GM21360 (cell line): ENCODE results near the gene RNASEH2A.
A peak's percentile ranks its signal among the peaks of the same experiment; 100 is the strongest.

Source experiments
- ATAC-seq: cut with Tn5 transposase; IDR thresholded peaks from one replicate; pipeline ENCODE4 v1.9.1; 2021; ENCODE audit warnings: mild to moderate bottlenecking, moderate library complexity; ENCODE audit not compliant: unreplicated experiment

Gene RNASEH2A

DNA sequence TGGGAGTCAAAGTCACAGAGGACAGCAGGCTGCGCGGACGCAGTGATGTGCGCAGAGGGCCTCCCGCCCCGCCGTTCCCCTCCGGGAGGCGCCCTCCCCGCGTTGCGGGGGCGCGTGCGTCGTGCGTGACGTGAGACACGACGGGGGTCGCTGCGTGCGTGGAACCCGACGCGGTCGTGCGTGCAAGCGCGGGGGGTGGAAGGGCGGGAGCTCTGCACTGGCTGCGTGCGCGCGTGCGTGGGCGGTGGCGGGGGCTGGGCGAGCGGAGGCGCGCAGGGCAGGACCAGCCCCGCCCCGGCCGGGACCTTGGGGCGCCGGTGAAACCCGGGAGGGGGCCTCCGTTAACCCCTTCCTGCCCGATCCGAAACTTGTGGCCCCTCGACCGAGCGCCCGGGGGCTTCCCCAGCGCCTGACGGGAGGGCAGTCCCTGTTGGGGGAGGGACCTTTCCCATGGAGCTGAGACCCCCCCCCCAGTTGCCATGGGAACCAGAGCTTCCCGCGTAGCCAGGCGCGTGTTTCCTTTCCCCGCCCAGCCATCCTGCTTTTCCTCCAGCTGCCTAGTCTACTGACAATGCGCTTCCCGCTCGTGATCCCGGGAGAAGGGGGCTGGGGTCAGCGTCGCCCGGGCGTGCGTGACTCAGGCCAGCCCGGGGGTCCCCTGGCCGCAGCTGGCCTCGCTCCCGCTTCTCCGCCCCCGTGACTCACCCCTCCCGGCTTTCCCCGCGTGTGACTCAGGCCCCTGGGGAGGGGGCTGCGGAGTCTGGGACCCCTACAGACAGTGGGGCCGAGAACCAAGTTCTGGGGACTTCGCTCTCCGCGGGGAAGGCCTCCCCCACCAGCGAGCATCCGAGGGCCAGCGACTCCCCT is 23.7 kb upstream of the RNASEH2A start:
- no peak for ATAC-seq

DNA sequence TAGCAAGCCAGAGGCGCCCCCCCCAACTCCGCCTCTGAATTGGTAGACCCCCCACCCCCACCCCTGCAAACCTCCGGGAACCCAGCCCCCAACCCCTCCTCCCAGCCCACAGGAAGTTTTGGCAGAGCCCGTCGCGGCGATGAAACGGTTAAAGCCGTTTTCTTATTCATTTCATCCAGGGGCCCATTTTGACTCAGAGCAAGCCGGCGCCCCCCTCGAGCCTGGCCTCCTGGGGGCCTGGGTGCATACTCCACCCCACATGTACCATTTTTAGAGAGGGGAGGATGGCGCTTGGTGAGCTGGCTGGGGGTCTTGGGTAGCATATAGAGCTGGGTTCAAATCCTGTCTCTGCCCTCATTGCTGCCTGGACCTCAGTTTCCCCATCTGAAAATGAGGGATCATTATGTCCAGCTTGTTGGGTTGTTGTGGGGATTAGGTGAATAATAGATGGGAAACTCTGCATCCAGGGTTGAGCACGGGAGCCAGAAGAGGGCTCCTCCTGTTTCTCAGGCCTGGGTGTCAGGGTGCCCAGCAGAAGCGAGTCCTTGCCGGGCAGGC is 23.0 kb upstream of the RNASEH2A start:
- ATAC-seq: no peak

DNA sequence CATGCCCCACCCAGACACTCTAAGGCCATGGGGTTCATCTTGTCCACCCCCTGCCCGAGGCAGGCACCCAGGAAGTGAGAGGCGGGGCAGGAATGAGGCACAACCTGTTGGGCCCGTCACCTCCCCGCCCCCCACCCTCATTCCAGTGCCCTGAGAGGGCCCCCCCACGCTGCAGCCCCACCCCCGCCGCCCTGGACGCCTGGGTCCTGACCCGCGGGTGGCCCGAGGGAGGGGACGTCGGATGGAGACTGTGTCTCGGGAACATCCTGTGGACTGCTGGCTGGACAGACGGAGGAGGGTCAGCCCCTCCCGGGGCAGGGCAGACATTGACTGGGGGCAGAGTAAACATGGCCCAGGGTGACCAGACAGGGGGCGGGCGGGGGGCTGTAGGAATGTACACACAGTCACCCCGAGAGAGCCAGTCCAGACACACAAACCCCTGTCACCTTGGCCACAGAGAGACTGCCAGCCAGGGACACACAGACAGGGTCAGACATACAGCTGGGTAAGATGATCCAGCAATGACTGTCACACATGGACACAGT is 22.5 kb upstream of the RNASEH2A start:
- no peak for ATAC-seq

DNA sequence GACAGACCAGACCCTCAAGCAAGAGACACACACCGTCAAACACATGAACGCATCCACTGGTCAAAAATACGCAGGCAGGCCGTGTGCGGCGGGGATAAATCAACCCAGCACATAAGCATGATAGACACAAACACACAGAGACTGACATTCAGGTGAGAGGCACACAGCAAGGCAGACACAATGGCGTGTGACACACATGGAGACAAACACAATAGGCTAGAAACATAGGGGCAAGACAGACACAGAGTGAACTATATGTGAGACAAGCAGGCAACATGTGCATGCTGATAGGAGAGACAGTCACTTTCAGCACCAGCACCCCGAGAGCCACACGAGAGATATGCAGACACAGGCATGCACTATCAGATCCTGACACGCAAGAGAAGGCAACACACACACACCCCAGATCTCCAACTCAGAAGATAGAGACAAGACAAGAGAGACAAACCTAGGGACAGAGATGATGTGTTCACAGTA is 22.0 kb upstream of the RNASEH2A start:
- ATAC-seq: no peak

DNA sequence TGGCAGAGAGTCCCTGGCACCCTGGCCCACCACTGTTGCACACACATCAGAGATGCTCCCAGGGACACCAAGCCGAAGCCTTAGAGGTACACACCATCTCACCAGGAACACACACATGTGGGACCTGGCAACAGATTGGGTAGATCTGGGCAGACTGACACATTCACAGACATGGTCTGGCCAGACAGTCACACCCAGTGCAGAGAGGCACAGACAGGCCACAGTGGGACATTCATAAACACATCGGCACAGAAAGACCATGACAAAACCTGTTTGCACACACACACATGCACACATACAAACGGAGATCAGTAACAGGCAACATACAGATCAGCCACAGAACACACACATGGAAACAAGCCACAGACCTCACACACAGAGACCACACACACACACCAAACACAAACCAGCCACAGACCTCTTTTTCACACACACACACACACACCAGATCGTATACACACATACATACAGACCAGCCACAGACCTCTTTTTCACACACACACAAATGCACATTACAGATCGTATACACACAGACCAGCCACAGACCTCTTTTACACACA is 21.4 kb upstream of the RNASEH2A start:
- no peak for ATAC-seq

DNA sequence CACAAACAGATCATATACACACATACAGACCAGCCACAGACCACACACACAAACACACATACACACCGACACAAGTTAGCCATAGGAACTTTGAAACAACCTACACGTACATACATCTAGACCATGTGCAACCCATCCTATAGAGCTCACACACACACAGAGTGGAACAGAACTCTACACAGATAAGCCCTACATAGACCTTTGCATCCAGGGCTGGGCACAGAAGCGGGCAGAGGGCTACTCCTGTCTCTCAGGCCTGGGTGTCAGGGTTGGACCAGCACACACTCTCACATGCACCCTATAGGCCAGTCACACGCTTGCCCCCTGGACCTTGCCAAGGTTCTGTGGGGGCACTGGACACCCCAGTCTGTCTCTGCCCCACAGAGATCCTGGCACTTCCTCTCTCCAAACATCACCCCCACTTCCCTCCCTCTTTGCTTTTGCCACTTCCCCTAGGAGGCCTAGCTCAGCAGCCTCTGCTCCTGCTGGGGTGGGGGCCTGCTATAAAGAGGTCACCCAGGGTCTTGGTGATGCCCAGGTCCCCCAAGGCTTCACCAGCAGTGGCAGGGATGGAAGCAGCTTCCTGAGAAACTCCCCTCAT is 20.9 kb upstream of the RNASEH2A start:
- no peak for ATAC-seq

DNA sequence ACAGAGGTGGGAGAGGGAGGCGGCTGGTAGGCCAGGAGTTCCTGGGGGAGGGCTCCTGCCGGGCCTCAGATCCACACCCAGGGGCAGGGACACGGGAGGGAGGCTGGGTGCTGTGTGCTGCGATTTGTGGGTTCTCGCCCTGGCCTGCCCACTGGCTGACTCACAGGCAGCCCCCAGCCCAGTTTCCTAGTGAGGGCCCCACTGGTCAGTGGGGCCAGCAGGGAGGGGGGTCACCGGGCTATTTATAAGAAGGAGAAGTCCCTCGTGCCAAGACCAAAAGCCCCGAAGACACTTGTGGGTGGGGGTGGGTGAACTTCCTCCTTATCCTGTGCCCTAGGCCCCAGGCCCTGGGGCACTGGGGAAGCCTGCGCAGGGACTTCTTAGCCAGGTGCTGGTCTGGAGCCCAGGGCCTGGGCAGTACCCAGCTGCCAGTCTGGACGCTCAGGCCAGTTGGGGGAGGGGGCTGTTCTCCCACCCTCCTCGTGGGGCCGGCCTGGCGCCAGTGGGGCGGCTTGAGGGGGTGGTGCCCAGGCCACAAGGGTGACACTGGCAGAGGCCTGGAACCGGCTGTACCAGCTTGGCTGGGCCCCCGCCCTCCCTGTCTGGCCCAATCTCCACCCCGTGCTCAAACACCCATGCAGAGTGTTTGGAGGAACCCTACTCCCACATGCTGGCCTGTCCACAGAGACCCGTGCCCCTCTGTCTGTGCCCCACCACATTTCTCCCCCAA is 20.1 kb upstream of the RNASEH2A start:
- no peak for ATAC-seq

DNA sequence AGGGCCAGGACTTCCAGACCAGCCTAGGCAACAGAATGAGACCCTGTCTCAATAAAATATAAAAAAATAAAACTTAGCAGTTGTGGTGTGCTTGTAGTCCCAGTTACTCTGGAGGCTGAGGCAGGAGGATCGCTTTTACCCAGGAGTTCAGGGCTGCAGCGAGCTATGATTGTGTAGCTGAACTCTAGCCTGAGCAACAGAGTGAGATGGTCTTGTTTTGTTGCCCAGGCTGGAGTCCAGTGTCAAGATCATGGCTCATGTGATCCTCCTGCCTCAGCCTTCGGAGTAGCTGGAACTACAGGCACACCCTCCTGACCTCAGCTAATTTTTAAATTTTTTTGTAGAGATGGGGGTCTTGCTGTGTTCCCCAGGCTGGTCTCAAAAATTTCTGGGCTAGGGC is 19.4 kb upstream of the RNASEH2A start:
- ATAC-seq: no peak

DNA sequence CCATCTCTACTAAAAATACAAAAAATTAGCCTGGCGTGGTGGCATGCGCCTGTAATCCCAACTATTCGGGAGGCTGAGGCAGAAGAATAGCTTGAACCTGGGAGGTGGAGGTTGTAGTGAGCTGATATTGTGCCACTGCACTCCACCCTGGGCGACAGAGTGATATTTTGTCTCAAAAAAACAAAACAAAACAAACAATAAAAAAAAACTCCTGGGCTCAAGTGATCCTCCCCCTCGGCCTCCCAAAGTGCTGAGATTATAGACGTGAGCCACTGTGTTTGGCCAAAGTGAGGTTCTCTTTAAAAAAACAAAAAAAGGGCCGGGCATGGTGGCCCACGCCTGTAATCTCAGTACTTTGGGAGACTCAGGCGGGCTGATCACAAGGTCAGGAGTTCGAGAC is 18.9 kb upstream of the RNASEH2A start:
- ATAC-seq: no peak

DNA sequence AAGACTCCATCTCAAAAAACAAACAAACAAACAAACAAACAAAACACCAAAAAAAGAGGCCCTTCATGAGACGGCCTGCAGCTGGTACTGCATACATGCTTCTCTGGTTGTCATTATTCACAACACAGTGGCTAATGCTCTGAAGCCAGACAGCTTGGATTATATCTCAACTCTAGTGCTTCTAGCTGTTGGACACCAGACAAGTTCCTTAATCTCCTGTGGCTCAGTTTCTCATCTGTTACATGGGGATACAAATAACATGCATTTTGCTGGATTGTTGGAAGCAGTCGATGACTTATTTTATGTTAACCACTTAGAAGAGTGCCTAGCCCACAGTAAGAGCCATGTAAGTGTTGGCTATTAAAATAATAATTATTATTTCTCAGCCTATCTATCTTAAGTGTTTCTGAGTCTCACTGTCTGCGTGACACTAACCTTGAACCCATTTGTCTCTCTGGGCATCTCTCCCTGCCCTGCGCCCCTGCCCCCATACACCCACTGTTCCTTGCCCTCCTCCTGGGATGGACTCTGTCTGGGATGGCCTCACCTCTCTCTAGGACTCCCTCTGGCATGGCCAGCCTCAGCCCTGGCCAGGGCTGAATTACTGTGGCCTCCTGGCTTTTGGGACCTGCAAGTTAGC is 18.2 kb upstream of the RNASEH2A start:
- ATAC-seq: no peak

DNA sequence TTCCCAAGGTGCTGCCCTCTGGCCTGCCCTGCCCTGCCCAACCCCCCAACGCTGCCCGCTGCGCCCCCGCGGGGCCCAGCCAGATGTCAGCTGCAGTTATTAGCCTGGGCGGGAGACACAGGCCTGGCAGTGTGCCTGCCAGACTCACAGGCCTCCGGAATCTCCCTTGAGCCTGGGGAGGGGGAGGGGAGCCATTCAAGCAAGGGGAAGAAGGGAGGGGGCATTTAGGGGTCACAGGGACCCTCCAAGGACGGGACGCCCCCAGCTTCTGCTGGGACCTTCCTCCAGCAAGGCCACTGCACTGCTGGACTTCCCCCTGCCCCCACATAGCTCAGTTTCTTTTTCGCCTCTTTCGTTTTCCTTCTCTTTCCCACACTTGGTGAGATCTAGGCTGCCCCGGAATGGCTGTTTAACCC is 17.7 kb upstream of the RNASEH2A start:
- ATAC-seq: no peak

DNA sequence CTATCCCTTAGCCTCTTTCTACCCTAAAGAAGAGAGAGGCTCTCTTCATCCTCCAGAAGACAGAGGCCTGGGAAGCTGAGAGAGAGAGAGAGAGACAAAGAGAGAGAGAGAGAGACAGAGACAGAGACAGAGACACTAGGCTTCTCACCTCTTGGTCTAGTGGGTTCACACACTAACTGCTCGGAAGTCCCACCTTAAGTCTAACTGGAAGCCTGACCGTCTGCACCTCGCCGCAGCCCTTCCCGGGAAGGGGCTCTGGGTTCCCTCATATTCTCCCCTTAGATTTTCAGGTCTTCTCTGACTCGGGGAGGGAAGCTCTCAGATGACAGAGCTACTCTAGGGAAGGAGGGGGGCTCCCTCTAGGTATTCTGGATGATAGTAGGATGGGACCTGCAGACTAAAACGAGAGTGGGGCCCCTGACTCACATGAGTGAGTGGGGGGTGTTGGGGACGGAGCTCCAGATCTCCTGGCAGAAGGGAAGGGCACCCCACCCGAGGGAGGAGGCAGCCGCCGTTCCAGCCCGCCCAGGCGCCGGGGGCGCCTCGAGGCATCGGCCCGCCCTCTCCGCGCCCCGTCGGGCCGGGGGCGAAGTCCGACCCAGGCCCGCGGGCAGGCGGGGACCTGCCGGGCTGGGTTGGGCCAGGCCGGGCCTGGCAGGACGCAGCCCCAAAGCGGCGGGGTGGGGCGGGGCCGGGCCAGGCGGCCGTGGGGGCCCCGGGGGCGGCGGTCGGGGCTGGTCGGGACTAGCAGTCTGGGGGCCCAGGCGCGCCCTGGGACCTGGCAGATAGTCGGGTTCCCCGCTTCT is 17.1 kb upstream of the RNASEH2A start:
- ATAC-seq: no peak

DNA sequence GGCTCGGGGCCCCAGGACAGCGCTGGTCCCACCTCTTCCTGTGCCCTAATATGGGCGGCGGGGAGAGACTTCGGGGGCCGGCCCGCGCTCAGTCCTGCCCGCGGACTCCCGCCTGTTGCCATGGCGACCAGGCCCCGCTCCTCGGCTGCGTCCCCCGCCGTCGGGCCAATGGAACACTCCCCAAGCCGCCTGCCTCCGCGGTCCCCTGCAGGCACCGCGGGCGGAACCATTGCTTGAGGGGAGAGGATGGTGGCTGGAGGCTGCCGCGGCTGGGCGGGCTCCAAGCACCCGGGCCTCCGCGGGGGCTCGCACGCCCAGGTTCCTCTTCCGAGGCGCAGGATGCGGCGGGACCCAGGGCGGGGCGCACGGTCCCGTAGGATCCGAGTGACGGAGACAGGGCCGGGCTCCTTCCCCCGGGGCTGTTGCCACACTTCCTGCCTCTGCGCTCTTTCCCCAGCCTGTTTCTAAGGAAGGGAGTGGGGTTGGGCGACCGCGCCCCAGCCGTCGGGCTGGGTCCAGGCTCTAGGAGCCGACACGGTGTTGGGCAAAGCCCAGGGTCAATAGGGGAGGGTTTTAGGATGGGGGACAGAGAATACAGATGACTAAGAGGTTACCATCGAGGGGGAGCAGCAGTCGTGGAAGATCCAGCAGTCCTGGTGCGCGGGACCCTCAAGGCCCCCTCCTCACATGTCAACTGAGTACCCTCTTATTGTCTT is 16.3 kb upstream of the RNASEH2A start:
- ATAC-seq: peak; percentile 31

DNA sequence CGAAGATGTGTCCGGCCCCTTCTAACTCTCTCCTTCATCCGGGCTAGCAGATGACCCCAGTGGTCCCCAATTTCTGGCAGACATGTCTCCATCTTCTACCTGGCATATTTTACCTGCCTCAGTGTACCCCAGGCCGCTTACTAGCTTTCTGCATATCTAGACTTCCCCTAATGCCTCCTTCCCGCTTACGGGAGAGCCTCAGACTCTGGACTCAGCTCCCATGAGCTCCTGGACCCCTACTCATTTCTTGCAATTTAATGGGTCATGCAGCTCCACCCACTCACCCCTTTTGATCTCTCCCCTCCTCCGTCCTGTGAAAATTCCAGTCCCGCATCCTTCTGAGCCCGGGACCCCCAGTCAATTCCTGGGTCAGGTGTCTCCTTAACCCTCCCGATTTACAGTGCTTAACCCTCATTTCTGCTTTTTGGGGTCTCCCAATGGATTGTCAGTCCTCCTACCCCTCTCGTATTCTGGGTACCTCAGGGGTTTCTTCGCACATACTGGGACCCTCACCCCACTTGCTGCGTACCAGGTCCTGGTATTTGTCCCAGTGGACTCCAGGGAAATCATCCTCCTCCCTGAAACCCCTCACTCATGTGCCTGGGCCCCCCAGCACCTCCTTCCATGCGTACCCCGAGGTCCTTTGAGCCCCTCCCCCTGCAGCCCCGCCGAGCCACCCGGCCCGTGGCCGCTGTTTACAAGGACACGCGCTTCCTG is 15.6 kb upstream of the RNASEH2A start:
- no peak for ATAC-seq

DNA sequence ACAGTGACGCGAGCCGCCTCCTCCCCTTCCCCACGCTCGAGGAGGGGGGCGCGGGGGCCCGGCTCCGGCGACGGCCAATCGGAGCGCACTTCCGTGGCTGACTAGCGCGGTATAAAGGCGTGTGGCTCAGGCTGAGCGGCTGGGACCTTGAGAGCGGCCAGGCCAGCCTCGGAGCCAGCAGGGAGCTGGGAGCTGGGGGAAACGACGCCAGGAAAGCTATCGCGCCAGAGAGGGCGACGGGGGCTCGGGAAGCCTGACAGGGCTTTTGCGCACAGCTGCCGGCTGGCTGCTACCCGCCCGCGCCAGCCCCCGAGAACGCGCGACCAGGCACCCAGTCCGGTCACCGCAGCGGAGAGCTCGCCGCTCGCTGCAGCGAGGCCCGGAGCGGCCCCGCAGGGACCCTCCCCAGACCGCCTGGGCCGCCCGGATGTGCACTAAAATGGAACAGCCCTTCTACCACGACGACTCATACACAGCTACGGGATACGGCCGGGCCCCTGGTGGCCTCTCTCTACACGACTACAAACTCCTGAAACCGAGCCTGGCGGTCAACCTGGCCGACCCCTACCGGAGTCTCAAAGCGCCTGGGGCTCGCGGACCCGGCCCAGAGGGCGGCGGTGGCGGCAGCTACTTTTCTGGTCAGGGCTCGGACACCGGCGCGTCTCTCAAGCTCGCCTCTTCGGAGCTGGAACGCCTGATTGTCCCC is 14.9 kb upstream of the RNASEH2A start, which contains the start of gene JUNB:
Gene JUNB (plus strand): TSS at position 142 of the 706 bp plus-strand sequence. CDS start 286 bp downstream, at position 428.
- ATAC-seq: peak; percentile 31

DNA sequence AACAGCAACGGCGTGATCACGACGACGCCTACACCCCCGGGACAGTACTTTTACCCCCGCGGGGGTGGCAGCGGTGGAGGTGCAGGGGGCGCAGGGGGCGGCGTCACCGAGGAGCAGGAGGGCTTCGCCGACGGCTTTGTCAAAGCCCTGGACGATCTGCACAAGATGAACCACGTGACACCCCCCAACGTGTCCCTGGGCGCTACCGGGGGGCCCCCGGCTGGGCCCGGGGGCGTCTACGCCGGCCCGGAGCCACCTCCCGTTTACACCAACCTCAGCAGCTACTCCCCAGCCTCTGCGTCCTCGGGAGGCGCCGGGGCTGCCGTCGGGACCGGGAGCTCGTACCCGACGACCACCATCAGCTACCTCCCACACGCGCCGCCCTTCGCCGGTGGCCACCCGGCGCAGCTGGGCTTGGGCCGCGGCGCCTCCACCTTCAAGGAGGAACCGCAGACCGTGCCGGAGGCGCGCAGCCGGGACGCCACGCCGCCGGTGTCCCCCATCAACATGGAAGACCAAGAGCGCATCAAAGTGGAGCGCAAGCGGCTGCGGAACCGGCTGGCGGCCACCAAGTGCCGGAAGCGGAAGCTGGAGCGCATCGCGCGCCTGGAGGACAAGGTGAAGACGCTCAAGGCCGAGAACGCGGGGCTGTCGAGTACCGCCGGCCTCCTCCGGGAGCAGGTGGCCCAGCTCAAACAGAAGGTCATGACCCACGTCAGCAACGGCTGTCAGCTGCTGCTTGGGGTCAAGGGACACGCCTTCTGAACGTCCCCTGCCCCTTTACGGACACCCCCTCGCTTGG is 14.1 kb upstream of the RNASEH2A start:
- ATAC-seq: no peak

DNA sequence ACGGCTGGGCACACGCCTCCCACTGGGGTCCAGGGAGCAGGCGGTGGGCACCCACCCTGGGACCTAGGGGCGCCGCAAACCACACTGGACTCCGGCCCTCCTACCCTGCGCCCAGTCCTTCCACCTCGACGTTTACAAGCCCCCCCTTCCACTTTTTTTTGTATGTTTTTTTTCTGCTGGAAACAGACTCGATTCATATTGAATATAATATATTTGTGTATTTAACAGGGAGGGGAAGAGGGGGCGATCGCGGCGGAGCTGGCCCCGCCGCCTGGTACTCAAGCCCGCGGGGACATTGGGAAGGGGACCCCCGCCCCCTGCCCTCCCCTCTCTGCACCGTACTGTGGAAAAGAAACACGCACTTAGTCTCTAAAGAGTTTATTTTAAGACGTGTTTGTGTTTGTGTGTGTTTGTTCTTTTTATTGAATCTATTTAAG is 13.5 kb upstream of the RNASEH2A start:
- ATAC-seq: no peak
